HUES64 (cell line): ENCODE results near the gene TMEM132D.
"Not testable (repeated sequence)": the region's sequence is repeated elsewhere in the genome, so short reads cannot be mapped to it uniquely, and the experiment has no call there.

ENCODE experiments used
- H3K27ac ChIP-seq: 2 replicates; pipeline ENCODE4 v1.7.0; 2013; ENCODE audit warnings: low read depth, low read length, inconsistent platforms
- H3K27me3 ChIP-seq: 2 replicates; pipeline ENCODE4 v1.6.1; 2013; ENCODE audit warnings: mild to moderate bottlenecking, low read length; ENCODE audit not compliant: insufficient read depth
- H3K36me3 ChIP-seq: 2 replicates; pipeline ENCODE4 v1.6.1; 2013; ENCODE audit warnings: mild to moderate bottlenecking, low read length; ENCODE audit not compliant: insufficient read depth
- H3K4me1 ChIP-seq: 2 replicates; pipeline ENCODE4 v1.6.1; 2013; ENCODE audit warnings: mild to moderate bottlenecking, low read length, moderate library complexity; ENCODE audit not compliant: insufficient read depth
- H3K4me3 ChIP-seq: 2 replicates; pipeline ENCODE4 v1.5.1; 2013; ENCODE audit warnings: mild to moderate bottlenecking, low read length, moderate library complexity
- H3K9ac ChIP-seq: 2 replicates; pipeline ENCODE4 v1.6.1; 2013; ENCODE audit warnings: mild to moderate bottlenecking, low read depth, low read length
- H3K9me3 ChIP-seq: 2 replicates; pipeline ENCODE4 v1.6.1; 2013; ENCODE audit warnings: low read depth, low read length; ENCODE audit not compliant: insufficient read depth
- WGBS: fragments of 150-250, 120-280 bp; methylation state at CpG from one replicate; pipeline ENCODE4 v1.1.7; 2013; ENCODE audit warnings: missing lambda C conversion rate; 5-methylcytosine and 5-hydroxymethylcytosine counted together

TMEM132D gene

GRCh38 chr12:129903092-129903945 is 506 bp downstream of the TMEM132D start:
- under 1% methylated on average over 93 of the region's 93 CpGs for WGBS
- Histone ChIP-seq H3K27me3 (peaks cover 79% of the 10 kb centered on the region), H3K27ac (no peak overlapping the region), H3K4me1 (peaks cover 11% of the 10 kb centered on the region), H3K9me3 (no peaks in the 10 kb centered on the region), H3K4me3 (peak overlapping the region; percentile 75), H3K9ac (peak overlapping the region; percentile 53), H3K36me3 (no peaks in the 10 kb centered on the region)

DNA sequence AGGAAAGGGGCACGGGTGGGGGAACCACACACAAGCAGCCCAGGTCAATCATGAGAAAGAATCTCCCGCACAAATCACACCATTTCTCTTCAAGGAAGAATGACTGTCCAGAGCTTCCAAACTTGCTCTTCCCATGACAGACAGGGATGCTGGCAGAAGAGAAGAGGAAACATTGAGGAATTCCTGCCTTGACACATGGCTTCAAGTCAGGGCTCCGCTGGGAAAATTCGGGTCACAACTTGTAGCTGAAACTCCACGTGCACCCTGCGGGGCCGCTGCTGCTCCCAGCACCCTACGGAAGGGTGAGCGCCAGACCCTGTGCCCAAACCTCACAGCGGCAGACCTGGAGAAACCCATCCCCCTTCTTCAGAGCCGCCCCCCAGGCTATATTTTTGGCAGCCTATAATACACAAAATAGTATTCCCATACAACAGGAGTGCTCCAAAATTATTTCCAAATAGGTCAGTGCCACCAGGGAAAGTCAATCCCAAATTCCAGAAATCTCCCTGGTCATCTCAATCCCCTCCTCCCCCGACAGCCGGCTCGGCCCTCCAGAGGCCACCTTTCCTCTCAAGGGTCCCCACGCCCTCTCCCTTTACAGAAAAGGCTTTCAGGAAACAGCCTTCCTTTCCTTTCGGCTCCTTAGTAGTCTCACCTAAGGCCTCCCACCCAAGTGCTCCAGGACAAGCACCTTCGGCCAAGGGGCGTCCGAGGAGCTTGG is 1.3 kb downstream of the TMEM132D start:
- WGBS = 7% methylated on average over 19 of the region's 19 CpGs
- H3K9me3 ChIP-seq = no peaks in the 10 kb centered on the region
- peaks cover 11% of the 10 kb centered on the region for H3K4me1 ChIP-seq
- no peaks in the 10 kb centered on the region for H3K36me3 ChIP-seq
- H3K9ac ChIP-seq = peak overlapping the region; percentile 53; the same call in 1 of the 2 replicates
- H3K27ac ChIP-seq = no peak overlapping the region
- H3K4me3 ChIP-seq = peak overlapping the region; percentile 75
- H3K27me3 ChIP-seq = peaks cover 71% of the 10 kb centered on the region

DNA sequence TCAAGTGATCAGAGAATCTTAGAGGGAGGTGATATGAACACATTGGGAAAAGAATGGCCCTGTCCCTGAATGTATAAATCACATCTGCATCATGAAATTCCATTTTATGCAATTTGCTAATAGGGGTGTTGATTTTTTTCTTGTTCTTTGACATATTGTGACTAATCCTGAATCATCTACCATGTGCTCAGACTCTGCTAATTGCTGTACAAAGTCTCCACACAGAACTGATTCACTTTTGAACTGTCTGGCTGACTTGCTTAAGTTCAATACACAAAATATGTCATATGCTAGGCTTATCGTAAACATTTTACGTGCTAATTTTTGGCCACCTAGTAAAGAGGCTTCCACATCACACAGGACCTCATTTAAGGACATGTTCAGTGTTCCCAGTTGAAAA is 2.6 kb downstream of the TMEM132D start:
- no peaks in the 10 kb centered on the region for H3K9me3 ChIP-seq
- no peak overlapping the region for H3K27ac ChIP-seq
- H3K36me3 ChIP-seq = no peaks in the 10 kb centered on the region
- peaks cover 58% of the 10 kb centered on the region for H3K27me3 ChIP-seq
- H3K4me1 ChIP-seq = peaks cover 11% of the 10 kb centered on the region
- no peak overlapping the region for H3K4me3 ChIP-seq
- H3K9ac ChIP-seq = no peak overlapping the region
- 91% methylated on average over 2 of the region's 2 CpGs for WGBS

DNA sequence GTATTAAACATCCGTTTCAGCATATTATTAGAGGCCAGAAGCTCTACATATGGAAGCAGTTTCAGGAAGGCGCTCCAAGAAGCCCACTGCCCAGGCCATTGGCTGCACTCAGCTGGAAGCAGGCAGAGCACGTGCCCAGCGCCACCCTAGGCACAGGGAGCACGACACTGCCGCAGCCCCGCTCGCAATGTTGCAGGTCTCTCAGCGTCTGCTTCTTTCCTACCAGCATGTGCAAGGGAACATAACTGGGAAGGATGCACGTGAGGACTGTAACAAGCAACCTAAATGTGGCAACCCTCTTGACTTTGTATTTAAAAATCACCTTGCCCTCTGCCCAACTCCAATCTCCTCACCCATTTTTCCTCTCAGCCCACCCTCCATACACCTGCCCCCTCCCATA is 3.5 kb downstream of the TMEM132D start:
- peaks cover 11% of the 10 kb centered on the region for H3K4me1 ChIP-seq
- no peak overlapping the region for H3K9ac ChIP-seq
- no peak overlapping the region for H3K27ac ChIP-seq
- 93% methylated on average over 10 of the region's 10 CpGs for WGBS
- peaks cover 49% of the 10 kb centered on the region for H3K27me3 ChIP-seq
- H3K4me3 ChIP-seq = no peak overlapping the region
- H3K36me3 ChIP-seq = no peaks in the 10 kb centered on the region
- no peaks in the 10 kb centered on the region for H3K9me3 ChIP-seq

- not testable (repeated sequence) for H3K27ac ChIP-seq, H3K9ac ChIP-seq, H3K36me3 ChIP-seq, H3K4me3 ChIP-seq, H3K9me3 ChIP-seq
- Histone ChIP-seq H3K4me1 (peaks cover 11% of the 10 kb centered on the region), H3K27me3 (peaks cover 36% of the 10 kb centered on the region)
- WGBS = 89% methylated on average over 1 of the region's 1 CpG
These were observed 4.8 kb downstream of the TMEM132D start for GRCh38 chr12:129899045-129899444.

DNA sequence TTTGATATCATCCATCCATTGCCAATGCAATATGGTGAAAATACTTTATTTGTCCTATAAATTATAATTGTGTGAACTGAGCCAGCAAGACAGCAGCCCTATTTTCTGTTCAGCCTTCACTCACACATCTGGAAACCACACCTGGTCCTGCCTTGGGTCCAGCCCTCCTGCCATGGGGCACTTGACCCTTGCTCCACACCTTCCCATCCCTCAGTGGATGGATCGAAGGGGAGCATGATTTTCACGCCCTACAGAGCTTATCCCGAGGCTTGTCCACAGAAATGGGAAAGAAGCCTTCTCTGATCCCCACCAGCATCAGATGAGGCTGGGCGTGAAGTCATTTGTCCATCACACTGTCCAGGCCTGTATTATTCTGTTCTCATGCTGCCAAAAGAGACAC is 10.1 kb downstream of the TMEM132D start:
- no peaks in the 10 kb centered on the region for H3K9me3 ChIP-seq
- H3K27me3 ChIP-seq = no peaks in the 10 kb centered on the region
- no peak overlapping the region for H3K4me3 ChIP-seq
- no peaks in the 10 kb centered on the region for H3K4me1 ChIP-seq
- no peak overlapping the region for H3K9ac ChIP-seq
- H3K27ac ChIP-seq = no peak overlapping the region
- 98% methylated on average over 4 of the region's 4 CpGs for whole genome bisulfite sequencing
- H3K36me3 ChIP-seq = peaks cover 3% of the 10 kb centered on the region; the same call in 1 of the 2 replicates

GRCh38 chr12:129887101-129887500 is 16.7 kb downstream of the TMEM132D start:
- Histone ChIP-seq H3K4me1 (0 out of 2 replicates have a peak, but pooled peaks cover 4% of the 10 kb centered on the region), H3K9me3 (no peaks in the 10 kb centered on the region), H3K27me3 (no peaks in the 10 kb centered on the region), H3K4me3 (no peak overlapping the region), H3K27ac (no peak overlapping the region), H3K9ac (no peak overlapping the region), H3K36me3 (no peaks in the 10 kb centered on the region)
- WGBS = 56% methylated on average over 4 of the region's 4 CpGs

GRCh38 chr12:129886541-129886940 is 17.3 kb downstream of the TMEM132D start:
- Histone ChIP-seq H3K27ac (no peak overlapping the region), H3K9ac (no peak overlapping the region), H3K4me1 (0 out of 2 replicates have a peak, but pooled peaks cover 4% of the 10 kb centered on the region), H3K9me3 (no peaks in the 10 kb centered on the region), H3K36me3 (no peaks in the 10 kb centered on the region), H3K4me3 (no peak overlapping the region), H3K27me3 (no peaks in the 10 kb centered on the region)
- 73% methylated on average over 5 of the region's 5 CpGs for WGBS

DNA sequence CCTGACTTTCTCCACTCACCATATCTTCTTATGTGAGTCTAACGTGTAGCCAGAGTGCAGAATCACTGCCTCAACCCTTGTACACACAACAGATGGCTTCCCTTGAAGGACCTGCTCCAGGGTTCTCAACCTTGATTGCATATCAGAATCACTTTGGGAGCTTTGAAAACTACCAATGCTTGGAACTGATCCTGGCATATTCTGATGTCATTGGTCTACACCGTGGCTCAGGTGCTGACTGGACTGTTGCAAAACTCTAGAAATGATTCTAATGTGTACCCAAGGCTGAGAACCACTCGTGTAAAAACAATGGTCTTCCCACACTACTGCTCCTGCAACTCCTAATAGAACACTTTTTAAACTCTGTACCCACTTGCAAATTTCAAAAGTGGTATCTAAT is 18.5 kb downstream of the TMEM132D start:
- WGBS = 62% methylated on average over 3 of the region's 3 CpGs
- H3K36me3 ChIP-seq = no peaks in the 10 kb centered on the region
- no peaks in the 10 kb centered on the region for H3K27me3 ChIP-seq
- no peak overlapping the region for H3K27ac ChIP-seq
- H3K4me1 ChIP-seq = 0 out of 2 replicates have a peak, but pooled peaks cover 4% of the 10 kb centered on the region
- no peaks in the 10 kb centered on the region for H3K9me3 ChIP-seq
- no peak overlapping the region for H3K4me3 ChIP-seq
- H3K9ac ChIP-seq = no peak overlapping the region

DNA sequence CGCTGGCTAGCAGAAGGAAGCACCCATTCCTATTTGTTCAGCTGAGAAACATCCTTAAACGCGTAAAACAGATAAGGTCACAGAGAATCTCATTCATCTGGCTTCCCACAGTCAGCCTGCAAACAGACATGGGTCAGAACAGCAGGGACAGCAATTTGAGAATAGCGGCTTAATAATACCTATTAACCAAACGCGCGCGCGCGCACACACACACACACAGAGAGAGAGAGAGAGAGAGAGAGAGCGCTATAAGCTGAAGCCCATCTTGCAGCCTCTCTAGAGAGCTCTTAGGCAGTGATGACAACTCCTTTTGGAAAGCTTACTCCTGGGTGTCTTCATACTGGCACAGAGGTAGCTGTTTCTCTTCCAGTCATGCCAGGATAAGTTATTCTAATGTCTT is 26.4 kb downstream of the TMEM132D start:
- no peaks in the 10 kb centered on the region for H3K36me3 ChIP-seq
- H3K9me3 ChIP-seq = no peaks in the 10 kb centered on the region
- peaks cover 20% of the 10 kb centered on the region for H3K4me1 ChIP-seq
- H3K4me3 ChIP-seq = no peak overlapping the region
- WGBS = 90% methylated on average over 10 of the region's 11 CpGs
- no peak overlapping the region for H3K27ac ChIP-seq
- peaks cover 8% of the 10 kb centered on the region; the same call in 1 of the 2 replicates for H3K27me3 ChIP-seq
- no peak overlapping the region for H3K9ac ChIP-seq

DNA sequence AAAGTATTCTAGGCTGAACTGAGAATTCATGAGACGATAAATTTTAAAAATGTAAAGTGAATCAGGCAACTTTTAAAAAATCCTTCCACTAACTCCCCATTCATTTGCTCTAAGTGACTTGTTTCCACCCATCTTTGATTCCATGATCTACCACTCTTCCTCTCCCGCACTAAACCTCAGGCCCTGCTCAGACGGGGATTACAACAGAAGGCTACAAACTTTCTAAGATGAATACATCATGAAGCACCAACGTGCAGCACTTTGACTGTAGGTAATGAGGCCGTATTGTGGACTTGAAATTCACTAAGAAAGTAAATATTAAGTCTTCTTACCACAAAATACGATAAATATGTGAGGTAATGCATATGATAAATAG is 30.0 kb downstream of the TMEM132D start:
- Histone ChIP-seq H3K4me1 (peaks cover 54% of the 10 kb centered on the region), H3K4me3 (no peak overlapping the region), H3K36me3 (no peaks in the 10 kb centered on the region), H3K9me3 (no peaks in the 10 kb centered on the region), H3K27ac (peak overlapping the region; percentile 90), H3K9ac (no peak overlapping the region), H3K27me3 (peaks cover 23% of the 10 kb centered on the region; the same call in 1 of the 2 replicates)
- WGBS = 55% methylated on average over 3 of the region's 6 CpGs
